A673 (cell line): ENCODE results near the gene H1-8. TPM values are rescaled to one million over a fixed set of nuclear protein-coding genes. Genes with fewer than 3 reads are reported as not detected.

Source experiments
- BruUV-seq: library from RNA; stranded (reverse); fragments of 400-500 nt; replicated peaks from 2 replicates; lab custom pipeline; 2021; lab: Mats Ljungman, UMichigan
- CTCF ChIA-PET: fragments of 300-600 bp; sonication (Branson Sonifier 250); formaldehyde crosslinking; loops from one replicate; lab custom pipeline; 2022; ENCODE audit warnings: antibody characterized with exemption; lab: Charles Lee
- POLR2A ChIA-PET: fragments of 300-600 bp; sonication (Branson Sonifier 250); formaldehyde crosslinking; loops from one replicate; lab custom pipeline; 2022; ENCODE audit warnings: antibody characterized with exemption; ENCODE audit not compliant: low non-redundant PET; lab: Charles Lee
- DNase-seq: peaks from one replicate; pipeline ENCODE4 v3.0.0-alpha.2; 2015; ENCODE audit warnings: low spot score
- H3K27ac ChIP-seq: fragments of 200-600 bp; sonication (generic); 2 replicates; pipeline ENCODE4 v1.5.1; 2016; ENCODE audit warnings: mixed run types, low read depth, mild to moderate bottlenecking, mixed read lengths, antibody characterized with exemption, low read length; ENCODE audit not compliant: poor library complexity, severe bottlenecking
- H3K27me3 ChIP-seq: fragments of 200-600 bp; sonication (generic); replicated peaks from 2 replicates; pipeline ENCODE4 v1.6.1; 2017; ENCODE audit warnings: mixed run types, low read depth, mild to moderate bottlenecking, mixed read lengths, antibody characterized with exemption, low read length; ENCODE audit not compliant: insufficient read depth, poor library complexity
- H3K36me3 ChIP-seq: fragments of 200-600 bp; sonication (generic); 2 replicates; pipeline ENCODE4 v1.6.1; 2016; ENCODE audit warnings: mixed run types, mild to moderate bottlenecking, mixed read lengths, antibody characterized with exemption, low read length; ENCODE audit not compliant: insufficient read depth, poor library complexity, severe bottlenecking
- H3K4me1 ChIP-seq: fragments of 200-600 bp; sonication (generic); 2 replicates; pipeline ENCODE4 v1.6.1; 2017; ENCODE audit warnings: mixed run types, mild to moderate bottlenecking, mixed read lengths, antibody characterized with exemption, low read length; ENCODE audit not compliant: insufficient read depth, poor library complexity, severe bottlenecking
- H3K4me3 ChIP-seq: fragments of 200-600 bp; sonication (generic); 2 replicates; pipeline ENCODE4 v1.5.1; 2016; ENCODE audit warnings: low read depth, mixed run types, mild to moderate bottlenecking, mixed read lengths, low read length; ENCODE audit not compliant: poor library complexity, severe bottlenecking
- H3K9me3 ChIP-seq: fragments of 200-600 bp; sonication (generic); 2 replicates; pipeline ENCODE4 v1.6.1; 2016; ENCODE audit warnings: mixed run types, low read depth, mild to moderate bottlenecking, mixed read lengths, antibody characterized with exemption, low read length; ENCODE audit not compliant: poor library complexity, severe bottlenecking
- EZH2 ChIP-seq: fragments of 200-600 bp; sonication (generic); IDR thresholded peaks from 2 replicates; pipeline ENCODE4 v1.6.1; 2017; ENCODE audit warnings: borderline replicate concordance, low read depth, mild to moderate bottlenecking, mixed read lengths, antibody characterized with exemption, low read length; ENCODE audit not compliant: poor library complexity, severe bottlenecking
- intact Hi-C: fragments of 100-400 bp; cut with micrococcal nuclease; formaldehyde crosslinking; loops from one replicate; pipeline ENCODE4 v1.10.0; 2022; ENCODE audit not compliant: unreplicated experiment
- total RNA-seq: library from RNA; stranded (reverse); gene quantifications from 2 replicates; pipeline ENCODE4 v1.2.3, GENCODE V29; 2021
- TF ChIP-seq, protein P1 (sequence below): fragments of 300-800, 200-600 bp; sonication (generic); conservative IDR thresholded peaks from 2 replicates; pipeline ENCODE4 v1.5.1; 2017; ENCODE audit warnings: low read depth, mild to moderate bottlenecking, antibody characterized with exemption, low read length, moderate library complexity, mixed read lengths

H1-8 gene
- total RNA-seq, 1 experiment from 2014 or later = not detected

DNA sequence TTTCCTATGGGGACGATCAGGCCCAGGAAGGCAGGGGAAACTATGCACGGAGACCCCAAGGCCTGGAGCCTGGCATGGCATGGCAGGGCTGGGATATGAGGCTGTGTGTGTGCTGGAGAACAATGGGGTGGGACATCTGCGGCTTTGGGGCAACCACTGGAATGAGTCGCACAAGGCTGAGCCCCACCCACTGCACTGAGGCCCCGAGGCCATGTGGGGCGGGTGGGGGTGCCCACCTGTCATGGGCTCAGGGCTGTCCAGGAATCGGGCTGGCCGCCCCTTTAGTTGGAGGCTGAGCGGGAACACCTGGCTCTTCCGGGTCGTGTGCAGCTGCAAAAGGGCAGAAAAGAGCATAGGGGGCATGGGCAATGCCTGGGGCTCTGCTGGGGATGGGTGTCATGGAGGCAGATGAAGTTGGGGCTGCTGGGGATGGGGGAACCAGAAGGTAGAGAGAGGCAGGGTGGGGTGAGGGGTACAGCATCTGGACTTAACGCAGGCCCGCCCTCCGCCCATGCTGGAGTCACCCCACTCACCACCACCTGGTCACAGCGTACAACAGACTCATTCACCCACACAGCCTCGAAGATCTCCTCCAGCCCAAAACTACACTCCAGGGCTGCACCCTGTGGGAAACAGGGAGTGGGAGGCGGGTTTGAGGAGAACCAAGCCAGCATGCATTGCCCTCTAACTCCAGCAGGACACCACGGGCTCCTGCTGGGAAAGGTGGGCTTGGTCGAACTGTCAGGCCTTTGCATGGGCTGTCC is 32.4 kb downstream of the H1-8 start:
- TF ChIP-seq, protein P1, sequence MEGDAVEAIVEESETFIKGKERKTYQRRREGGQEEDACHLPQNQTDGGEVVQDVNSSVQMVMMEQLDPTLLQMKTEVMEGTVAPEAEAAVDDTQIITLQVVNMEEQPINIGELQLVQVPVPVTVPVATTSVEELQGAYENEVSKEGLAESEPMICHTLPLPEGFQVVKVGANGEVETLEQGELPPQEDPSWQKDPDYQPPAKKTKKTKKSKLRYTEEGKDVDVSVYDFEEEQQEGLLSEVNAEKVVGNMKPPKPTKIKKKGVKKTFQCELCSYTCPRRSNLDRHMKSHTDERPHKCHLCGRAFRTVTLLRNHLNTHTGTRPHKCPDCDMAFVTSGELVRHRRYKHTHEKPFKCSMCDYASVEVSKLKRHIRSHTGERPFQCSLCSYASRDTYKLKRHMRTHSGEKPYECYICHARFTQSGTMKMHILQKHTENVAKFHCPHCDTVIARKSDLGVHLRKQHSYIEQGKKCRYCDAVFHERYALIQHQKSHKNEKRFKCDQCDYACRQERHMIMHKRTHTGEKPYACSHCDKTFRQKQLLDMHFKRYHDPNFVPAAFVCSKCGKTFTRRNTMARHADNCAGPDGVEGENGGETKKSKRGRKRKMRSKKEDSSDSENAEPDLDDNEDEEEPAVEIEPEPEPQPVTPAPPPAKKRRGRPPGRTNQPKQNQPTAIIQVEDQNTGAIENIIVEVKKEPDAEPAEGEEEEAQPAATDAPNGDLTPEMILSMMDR = no peak
- no peak for TF ChIP-seq EZH2
- intact Hi-C loops = no loop called here
- H3K4me3 ChIP-seq = no peak overlapping the region
- H3K27ac ChIP-seq = no peak overlapping the region
- no peak for DNase-seq
- POLR2A ChIA-PET = no interaction called here
- no TSS peak for BruUV-seq
- no peaks in the 10 kb centered on the region for H3K27me3 ChIP-seq
- H3K4me1 ChIP-seq = no peaks in the 10 kb centered on the region
- H3K36me3 ChIP-seq = no peaks in the 10 kb centered on the region
- CTCF ChIA-PET = no interaction called here
- no peaks in the 10 kb centered on the region for H3K9me3 ChIP-seq

DNA sequence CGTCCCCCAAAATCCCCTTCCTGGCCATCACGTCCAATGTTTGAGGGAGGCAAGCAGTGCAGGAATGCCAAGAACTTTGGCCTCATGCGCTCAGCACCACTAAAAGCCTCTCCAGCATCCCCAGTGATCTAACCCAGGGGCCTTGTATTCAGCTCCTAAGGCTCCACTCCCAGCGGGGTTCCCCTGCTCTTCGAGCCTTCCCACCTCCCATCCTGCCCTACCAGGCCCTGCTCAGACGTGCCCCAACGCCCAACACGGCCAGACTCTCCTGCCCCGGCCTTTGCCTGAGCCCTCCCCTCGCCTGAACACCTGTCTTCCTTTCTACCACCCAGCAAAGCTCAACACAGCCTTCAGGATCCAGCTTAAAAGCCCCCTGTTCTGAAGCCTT is 33.0 kb downstream of the H1-8 start:
- intact Hi-C loops = no loop called here
- TF ChIP-seq, protein P1 = no peak
- TF ChIP-seq EZH2 = no peak
- Histone ChIP-seq H3K36me3 (no peaks in the 10 kb centered on the region), H3K27me3 (no peaks in the 10 kb centered on the region), H3K4me1 (no peaks in the 10 kb centered on the region), H3K4me3 (no peak overlapping the region), H3K27ac (no peak overlapping the region), H3K9me3 (no peaks in the 10 kb centered on the region)
- ChIA-PET POLR2A (no interaction called here), CTCF (no interaction called here)
- BruUV-seq = no TSS peak
- no peak for DNase-seq

DNA sequence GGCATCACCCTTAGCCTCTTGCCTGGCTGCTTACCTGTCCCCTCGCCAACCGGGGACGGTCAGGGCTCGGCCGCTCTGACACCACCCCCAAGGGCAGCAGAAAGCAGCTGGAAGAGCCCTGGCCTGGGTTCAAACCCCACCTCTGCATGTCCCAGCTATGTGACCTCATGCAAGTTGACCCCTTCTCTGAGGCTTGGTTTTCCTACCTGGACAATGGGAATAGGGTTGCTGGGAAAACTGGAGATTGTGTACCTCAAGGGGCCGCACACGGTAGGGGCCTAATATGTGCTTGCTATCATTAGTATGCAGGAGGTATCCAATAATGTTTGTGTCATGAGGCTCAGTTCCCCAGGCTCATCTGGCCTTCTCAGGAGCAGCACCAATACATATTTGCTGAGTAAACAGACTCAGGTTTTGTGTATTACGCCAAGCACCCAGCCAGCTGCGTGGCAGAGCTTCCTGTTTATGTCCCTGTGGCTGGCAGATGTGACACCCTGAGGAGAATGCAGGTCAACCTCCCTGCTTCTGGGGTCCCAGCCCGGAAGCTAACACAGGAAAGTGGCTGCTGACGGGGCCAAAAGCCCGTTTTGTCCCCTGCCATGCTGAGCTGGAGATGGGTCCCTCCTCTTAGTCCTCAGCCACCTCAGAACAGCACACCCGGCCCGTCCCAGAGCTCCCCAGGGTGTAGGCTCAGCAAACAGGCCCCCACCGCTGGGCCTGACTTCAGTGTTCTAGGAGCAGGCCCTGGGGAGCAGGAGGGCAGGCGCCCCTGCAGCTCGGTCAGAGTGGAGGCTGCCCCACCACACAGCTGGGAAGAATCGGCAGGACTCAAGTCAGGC is 33.8 kb downstream of the H1-8 start:
- no peak for DNase-seq
- H3K27ac ChIP-seq = no peak overlapping the region
- no peaks in the 10 kb centered on the region for H3K9me3 ChIP-seq
- ChIA-PET CTCF (no interaction called here), POLR2A (interaction anchor here (0.6 kb wide), 1 partner anchor 84 kb away, joined by 10 read pairs; no protein-coding TSS in a partner anchor)
- no peaks in the 10 kb centered on the region for H3K4me1 ChIP-seq
- no peak for TF ChIP-seq EZH2
- TF ChIP-seq, protein P1 = no peak
- H3K27me3 ChIP-seq = no peaks in the 10 kb centered on the region
- H3K36me3 ChIP-seq = no peaks in the 10 kb centered on the region
- intact Hi-C loops = no loop called here
- BruUV-seq = no TSS peak
- H3K4me3 ChIP-seq = no peak overlapping the region
